GM23248 (cell line): ENCODE data around the gene ESYT2.

ENCODE experiments used
- EZH2 ChIP-seq: fragments of 200-600 bp; sonication (generic); IDR thresholded peaks from 2 replicates; pipeline ENCODE4 v1.6.1; 2018; ENCODE audit warnings: antibody characterized with exemption, mild to moderate bottlenecking; ENCODE audit not compliant: insufficient read depth, poor library complexity, severe bottlenecking
- EZH2phosphoT487 ChIP-seq: fragments of 200-600 bp; sonication (generic); IDR thresholded peaks from 2 replicates; pipeline ENCODE4 v1.6.1; 2018; ENCODE audit warnings: antibody characterized with exemption, moderate library complexity, mild to moderate bottlenecking, low read depth; ENCODE audit not compliant: insufficient read depth

DNA sequence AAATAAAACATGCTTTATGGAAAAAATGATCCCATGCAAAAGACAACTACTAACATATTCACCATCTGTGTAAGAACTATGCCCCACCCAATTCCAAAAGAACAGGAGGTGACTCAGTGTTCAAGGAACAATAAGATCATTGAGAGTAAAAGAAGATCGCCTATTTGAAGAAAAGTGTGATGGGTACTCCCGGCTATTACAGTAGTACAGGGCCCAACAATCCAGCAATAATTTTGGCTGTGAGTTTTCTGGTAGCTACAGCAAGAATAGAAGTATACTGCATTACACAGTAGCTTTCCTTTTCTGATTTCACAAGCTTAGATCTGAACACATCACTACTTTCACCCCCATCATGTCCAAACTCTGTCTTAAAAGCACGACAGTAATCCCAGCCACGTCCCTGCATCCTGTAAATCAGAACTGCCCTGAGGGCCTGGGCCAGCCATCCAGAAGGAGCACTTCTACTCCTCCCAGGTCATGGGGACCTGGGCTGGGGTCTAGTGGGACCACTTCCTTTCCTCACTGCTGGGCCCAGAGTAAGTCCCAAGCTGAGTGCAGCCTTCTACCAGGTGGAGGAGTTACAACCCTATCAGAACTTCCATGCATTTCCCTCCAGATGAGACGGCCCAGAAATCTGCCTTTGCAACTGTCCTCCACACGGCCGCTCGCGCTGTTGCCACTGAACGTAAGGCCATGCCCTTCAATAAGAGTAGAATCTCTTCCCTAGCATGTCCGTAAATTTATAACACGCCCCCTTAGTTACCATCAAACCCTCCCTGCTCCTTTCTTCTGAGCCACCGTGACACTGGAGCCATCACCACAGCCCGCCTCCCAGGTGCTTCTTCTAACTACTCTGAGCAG lies 7.9 kb downstream of the ESYT2 start:
- TF ChIP-seq EZH2 (no peak), EZH2phosphoT487 (no peak)
